SK-N-MC (cell line): ENCODE data around the gene PTPRN2.

ENCODE experiments used
- EZH2 ChIP-seq: fragments of 200-600 bp; sonication (generic); IDR thresholded peaks from one replicate; pipeline ENCODE4 v1.6.1; 2017; ENCODE audit warnings: antibody characterized with exemption
- POLR2AphosphoS5 ChIP-seq: IDR thresholded peaks from 2 replicates; pipeline ENCODE4 v1.6.1; 2012; ENCODE audit warnings: mild to moderate bottlenecking, low read depth, low read length, borderline replicate concordance

GRCh38 chr7:158029509-158029908, 558.1 kb downstream of the PTPRN2 start:
- TF ChIP-seq POLR2AphosphoS5 (no peak), EZH2 (no peak)
